Bronchial epithelial cell (primary cell): ENCODE data around the gene KCND3. TPM values are rescaled to one million over a fixed set of nuclear protein-coding genes. Genes with fewer than 3 reads are reported as not detected.

Experiments
- DNase-seq: peaks from one replicate; pipeline ENCODE4 v3.0.0-alpha.2; 2010; ENCODE audit warnings: low read depth
- FAIRE-seq: peaks from 2 replicates; lab custom pipeline; 2011; peaks lifted over from hg19 to GRCh38; lab: Jason Lieb, UNC
- H3K27me3 ChIP-seq: 2 replicates; pipeline ENCODE4 v1.5.1; 2011; ENCODE audit warnings: low read length; ENCODE audit not compliant: control insufficient read depth, insufficient read depth
- H3K36me3 ChIP-seq: 2 replicates; pipeline ENCODE4 v1.5.1; 2011; ENCODE audit warnings: low read length; ENCODE audit not compliant: control insufficient read depth, insufficient read depth
- H3K4me3 ChIP-seq: 2 replicates; pipeline ENCODE4 v1.5.1; 2011; ENCODE audit warnings: mild to moderate bottlenecking, low read depth, low read length, control low read depth
- CTCF ChIP-seq: IDR thresholded peaks from 2 replicates; pipeline ENCODE4 v1.5.1; 2011; ENCODE audit warnings: mild to moderate bottlenecking, moderate library complexity, low read length, control low read depth, inconsistent platforms; ENCODE audit not compliant: insufficient read depth, severe bottlenecking
- total RNA-seq: library from RNA; depleted of rRNA; stranded (reverse); fragments of >200 nt; gene quantifications from 2 replicates; pipeline ENCODE4 v1.2.1, GENCODE V29; 2014

The KCND3 gene
- total RNA-seq, 1 donor from 2014 or later = under 0.01 TPM

DNA sequence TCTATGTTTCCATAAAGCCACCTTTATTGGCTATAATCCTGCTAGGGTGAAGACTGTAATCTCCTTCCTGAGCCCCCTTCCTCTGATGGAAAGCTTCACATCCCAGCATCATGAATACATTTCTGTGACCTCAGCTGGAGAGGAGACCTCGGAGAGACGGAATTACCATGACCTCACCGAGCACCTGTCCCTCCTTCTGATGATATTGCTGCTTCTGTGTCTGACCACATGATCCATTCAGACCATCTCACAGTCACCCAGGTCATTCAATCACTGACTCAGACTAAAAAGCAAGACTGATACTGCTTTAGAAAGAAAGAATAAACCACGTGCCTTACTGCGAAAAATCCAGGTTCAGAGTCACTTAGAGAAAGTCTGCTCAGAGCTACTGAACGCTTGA is 8.8 kb downstream of the KCND3 start:
- FAIRE-seq (no peak), DNase-seq (no peak)
- TF ChIP-seq CTCF = no peak
- Histone ChIP-seq H3K36me3 (no peaks in the 10 kb centered on the region), H3K27me3 (peaks cover 9% of the 10 kb centered on the region), H3K4me3 (no peak overlapping the region)

DNA sequence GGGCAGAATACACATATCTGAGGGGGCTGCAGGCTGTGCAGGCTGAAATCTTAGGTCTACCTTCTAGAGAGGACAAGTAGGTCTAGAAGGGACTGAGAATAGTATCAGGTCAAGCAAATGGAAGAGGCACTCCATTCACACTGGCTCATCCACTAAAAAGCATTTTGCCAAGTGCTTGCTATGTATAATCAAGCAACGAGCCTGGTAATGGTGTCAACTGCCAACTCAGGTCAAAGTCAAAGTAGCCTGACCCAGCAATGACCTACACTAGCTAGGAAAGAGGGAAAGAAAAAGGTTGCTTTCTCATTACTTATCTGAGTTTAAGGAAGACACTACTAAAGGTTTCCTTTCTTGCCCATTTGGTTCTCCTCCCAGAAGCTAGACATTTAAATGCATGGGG is 10.8 kb downstream of the KCND3 start:
- H3K36me3 ChIP-seq = no peaks in the 10 kb centered on the region
- peaks cover 8% of the 10 kb centered on the region for H3K27me3 ChIP-seq
- H3K4me3 ChIP-seq = no peak overlapping the region
- TF ChIP-seq CTCF = no peak
- FAIRE-seq (no peak), DNase-seq (no peak)

- Histone ChIP-seq H3K27me3 (peaks cover 8% of the 10 kb centered on the region), H3K4me3 (no peak overlapping the region), H3K36me3 (no peaks in the 10 kb centered on the region)
- TF ChIP-seq CTCF = no peak
- DNase-seq (no peak), FAIRE-seq (no peak)
Observed at GRCh38 chr1:111977378-111977777, 12.1 kb downstream of the KCND3 start.

- FAIRE-seq (no peak), DNase-seq (no peak)
- no peak for TF ChIP-seq CTCF
- Histone ChIP-seq H3K27me3 (peaks cover 8% of the 10 kb centered on the region), H3K36me3 (no peaks in the 10 kb centered on the region), H3K4me3 (no peak overlapping the region)
Observed at GRCh38 chr1:111976842-111977241, 12.6 kb downstream of the KCND3 start.

DNA sequence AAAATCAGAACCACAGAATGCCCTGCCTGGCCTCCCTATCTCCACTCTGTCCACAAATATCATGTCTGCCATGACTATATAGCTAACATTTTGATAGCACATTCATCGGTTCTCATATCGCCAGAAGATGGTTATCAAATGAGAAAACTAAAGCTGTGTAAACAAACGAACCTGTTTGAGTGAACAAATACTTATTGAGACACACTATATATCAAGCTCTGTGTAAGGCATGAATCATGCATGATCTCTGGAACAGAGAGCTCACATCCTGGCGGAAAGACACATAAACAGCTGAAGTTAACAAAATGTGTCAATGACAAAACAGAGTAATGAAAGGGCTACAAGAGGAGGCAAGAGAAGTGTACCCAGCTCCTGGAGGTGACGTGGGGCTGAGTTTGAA is 13.1 kb downstream of the KCND3 start:
- DNase-seq (peak; percentile 91), FAIRE-seq (peak; percentile 96)
- no peak for TF ChIP-seq CTCF
- no peak overlapping the region for H3K4me3 ChIP-seq
- peaks cover 8% of the 10 kb centered on the region for H3K27me3 ChIP-seq
- H3K36me3 ChIP-seq = no peaks in the 10 kb centered on the region

- Histone ChIP-seq H3K27me3 (peaks cover 3% of the 10 kb centered on the region), H3K4me3 (no peak overlapping the region), H3K36me3 (no peaks in the 10 kb centered on the region)
- FAIRE-seq (no peak), DNase-seq (no peak)
- TF ChIP-seq CTCF = no peak
Observed at GRCh38 chr1:111973150-111973790, 16.2 kb downstream of the KCND3 start.
